K562 (cell line): Measurements from ENCODE around the gene AAMDC. TPM values are rescaled to one million over a fixed set of nuclear protein-coding genes. Genes with fewer than 3 reads are reported as not detected.

ENCODE experiments used
- ATAC-seq: fragments of 200-7000 bp; cut with Tn5 transposase; 3 replicates; pipeline ENCODE4 v1.9.1; 2020; ENCODE audit warnings: moderate library complexity
- BruUV-seq: library from RNA; stranded (reverse); fragments of 400-500 nt; replicated peaks from 2 replicates; lab custom pipeline; 2021; lab: Mats Ljungman, UMichigan
- CTCF ChIA-PET: fragments of 300-600 bp; formaldehyde crosslinking; extraction: SDS; loops from one replicate; lab custom pipeline; 2021; ENCODE audit warnings: low intra/inter-chr PET ratio; lab: Yijun Ruan, JAX
- POLR2A ChIA-PET: fragments of 300-600, 350-650 bp; sonication (Branson Sonifier 250); formaldehyde crosslinking; extraction: SDS; loops from one replicate; lab custom pipeline; 2021; ENCODE audit warnings: antibody characterized with exemption, inconsistent platforms; lab: Yijun Ruan, JAX
- DNase-seq, 4 experiments: peaks; one replicate each; pipeline versions ENCODE4 v3.0.0 to v3.0.0-alpha.2; 2011 to 2018; ENCODE audit warnings: low spot score in 3 of 4, mixed read lengths in 3 of 4; ENCODE audit errors: extremely low read depth in 1 of 4
- FAIRE-seq: peaks from 2 replicates; lab custom pipeline; 2011; peaks lifted over from hg19 to GRCh38; lab: Jason Lieb, UNC
- H2AFZ ChIP-seq: 2 replicates; pipeline ENCODE4 v1.6.0; 2011; ENCODE audit warnings: low read depth, low read length, control low read depth, inconsistent platforms
- H3K27ac ChIP-seq: fragments of 200-600 bp; 3 replicates; pipeline ENCODE4 v1.8.0; 2011; ENCODE audit warnings: low read depth, mild to moderate bottlenecking, control low read depth, inconsistent platforms, low read length, moderate library complexity, mixed read lengths; ENCODE audit errors: extremely low read depth
- H3K27me3 ChIP-seq, 2 experiments: fragments of 300-600 bp in 1 of 2; 2 replicates in 1 of 2; 3 replicates in 1 of 2; pipeline versions ENCODE4 v1.6.0 to v1.8.0; 2011; ENCODE audit warnings: inconsistent platforms in 2 of 2, low read length in 2 of 2, mild to moderate bottlenecking in 1 of 2, mixed read lengths in 1 of 2, moderate library complexity in 1 of 2; ENCODE audit not compliant: control insufficient read depth in 2 of 2, insufficient read depth in 2 of 2
- H3K36me3 ChIP-seq: fragments of 300-600 bp; 3 replicates; pipeline ENCODE4 v1.8.0; 2011; ENCODE audit warnings: mild to moderate bottlenecking, low read length, inconsistent platforms; ENCODE audit not compliant: control insufficient read depth, insufficient read depth
- H3K4me1 ChIP-seq, 2 experiments: fragments of 200-600 bp in 1 of 2; replicated peaks in 1 of 2; 2 replicates in 1 of 2; 3 replicates in 1 of 2; pipeline versions ENCODE4 v1.5.1 to v1.8.0; 2011; ENCODE audit warnings: inconsistent platforms in 2 of 2, low read length in 2 of 2, mild to moderate bottlenecking in 1 of 2, mixed read lengths in 1 of 2, moderate library complexity in 1 of 2; ENCODE audit not compliant: control insufficient read depth in 2 of 2, insufficient read depth in 2 of 2
- H3K4me2 ChIP-seq: 2 replicates; pipeline ENCODE4 v1.6.1; 2011; ENCODE audit warnings: low read length, control low read depth, inconsistent platforms, mixed read lengths; ENCODE audit not compliant: insufficient read depth
- H3K4me3 ChIP-seq: fragments of 200-600 bp; sonication (generic), shearing (Covaris generic); 2 replicates; pipeline ENCODE4 v1.5.1; 2016; ENCODE audit warnings: control low read depth, inconsistent platforms
- H3K79me2 ChIP-seq: fragments of 200-600 bp; 3 replicates; pipeline ENCODE4 v1.8.0; 2011; ENCODE audit warnings: low read length, inconsistent platforms; ENCODE audit not compliant: control insufficient read depth, insufficient read depth
- H3K9ac ChIP-seq, 2 experiments: 2 replicates each; pipeline versions ENCODE4 v1.6.0 to v1.6.1; 2011; ENCODE audit warnings: low read depth in 2 of 2, low read length in 2 of 2, control low read depth in 1 of 2, inconsistent platforms in 1 of 2, mild to moderate bottlenecking in 1 of 2, mixed read lengths in 1 of 2; ENCODE audit not compliant: insufficient read depth in 1 of 2
- H3K9me1 ChIP-seq: one replicate; pipeline ENCODE4 v1.6.0; 2011; ENCODE audit warnings: inconsistent platforms, mild to moderate bottlenecking, low read length, moderate library complexity; ENCODE audit not compliant: control insufficient read depth, insufficient read depth
- H3K9me3 ChIP-seq: replicated peaks from 2 replicates; pipeline ENCODE4 v1.5.1; 2011; ENCODE audit warnings: low read depth, low read length, inconsistent platforms; ENCODE audit not compliant: control insufficient read depth, insufficient read depth
- H4K20me1 ChIP-seq: replicated peaks from 2 replicates; pipeline ENCODE4 v1.6.1; 2011; ENCODE audit warnings: low read length, inconsistent platforms, mixed read lengths; ENCODE audit not compliant: control insufficient read depth, insufficient read depth
- ADNP ChIP-seq: fragments of 200-800 bp; sonication (Bioruptor generic); IDR thresholded peaks from 2 replicates; pipeline ENCODE4 v1.6.1; 2016; ENCODE audit warnings: missing genetic modification characterization, missing compliant biosample characterization
- CAMTA2 ChIP-seq: fragments of 250-450 bp; sonication (Bioruptor Pico); conservative IDR thresholded peaks from 2 replicates; pipeline ENCODE4 v1.5.1; 2022
- CHCHD3 ChIP-seq: fragments of 250-450 bp; sonication (Bioruptor Pico); IDR thresholded peaks from 2 replicates; pipeline ENCODE4 v2.1.2; 2022; ENCODE audit warnings: mild to moderate bottlenecking
- EWSR1 ChIP-seq: fragments of 450-650 bp; IDR thresholded peaks from 2 replicates; pipeline ENCODE4 v1.6.1; 2018; ENCODE audit warnings: borderline replicate concordance, mild to moderate bottlenecking, low read depth, moderate library complexity; ENCODE audit not compliant: partially characterized antibody
- FOXJ3 ChIP-seq: sonication (generic); formaldehyde crosslinking; IDR thresholded peaks from 2 replicates; pipeline ENCODE4 v1.4.0; 2020; ENCODE audit warnings: mild to moderate bottlenecking, missing genetic modification reagents
- MAZ ChIP-seq, 2 experiments: fragments of 450-650 bp in 1 of 2; sonication (generic) in 1 of 2; formaldehyde crosslinking; IDR thresholded peaks in 1 of 2; conservative IDR thresholded peaks in 1 of 2; 2 replicates each; pipeline versions ENCODE4 v1.4.0 to v1.5.0; 2020; ENCODE audit warnings: mild to moderate bottlenecking in 1 of 2, missing genetic modification reagents in 1 of 2
- MBD1 ChIP-seq: fragments of 250-450 bp; sonication (Bioruptor Pico); IDR thresholded peaks from 2 replicates; pipeline ENCODE4 v1.8.0; 2022; ENCODE audit warnings: inconsistent platforms
- NFE2L1 ChIP-seq: fragments of 450-650 bp; IDR thresholded peaks from 2 replicates; pipeline ENCODE4 v1.6.1; 2016; ENCODE audit warnings: missing genetic modification characterization, low read depth, mild to moderate bottlenecking, missing compliant biosample characterization, moderate library complexity, borderline replicate concordance
- NRF1 ChIP-seq, 2 experiments: fragments of 450-650 bp; IDR thresholded peaks in 1 of 2; conservative IDR thresholded peaks in 1 of 2; 2 replicates each; pipeline ENCODE4 v1.6.1; 2014; ENCODE audit warnings: mild to moderate bottlenecking in 2 of 2
- PPARD ChIP-seq: fragments of 250-450 bp; sonication (Bioruptor Pico); IDR thresholded peaks from 2 replicates; pipeline ENCODE4 v1.8.0; 2022; ENCODE audit warnings: inconsistent platforms, mild to moderate bottlenecking, moderate library complexity
- ZBTB34 ChIP-seq: fragments of 250-450 bp; sonication (Bioruptor Pico); IDR thresholded peaks from 2 replicates; pipeline ENCODE4 v1.8.0; 2021; ENCODE audit warnings: mild to moderate bottlenecking, moderate library complexity
- ZFP30 ChIP-seq: fragments of 250-450 bp; sonication (Bioruptor Pico); IDR thresholded peaks from 2 replicates; pipeline ENCODE4 v1.8.0; 2022; ENCODE audit warnings: moderate library complexity, mild to moderate bottlenecking, inconsistent platforms, borderline replicate concordance
- WGBS: fragments of 100-300 bp; shearing (Covaris generic); methylation state at CpG from one replicate; pipeline ENCODE4 v1.1.6; 2016; ENCODE audit warnings: low coverage, mixed read lengths; ENCODE audit not compliant: insufficient coverage; ENCODE audit errors: missing lambda C conversion rate; 5-methylcytosine and 5-hydroxymethylcytosine counted together
- in situ Hi-C: fragments of 300-500 bp; cut with MboI; formaldehyde crosslinking; loops from 4 replicates; pipeline ENCODE4 v1.15.0; 2018; ENCODE audit warnings: inconsistent platforms, mixed read lengths
- intact Hi-C: fragments of 100-400 bp; cut with micrococcal nuclease; formaldehyde crosslinking; loops from 2 replicates; pipeline ENCODE4 v1.14.2; 2022
- polyA plus RNA-seq, 8 experiments: library from polyadenylated mRNA; depleted of rRNA in 4 of 8; stranded (reverse) in 5 of 8; unstranded in 3 of 8; fragments of >200 nt; fragmentation: Nextera tagmentation in 2 of 8; fragmentation: Illumina TruSeq in 1 of 8; extraction: Ambion mirVana in 2 of 8; extraction: Trizol in 1 of 8; gene quantifications; 2 replicates each; pipeline versions ENCODE4 v1.2.1 to v1.2.3, GENCODE V29; 2011 to 2014; ENCODE audit warnings: inconsistent platforms in 1 of 8, missing spikeins in 1 of 8
- total RNA-seq, 7 experiments: library from RNA; depleted of rRNA in 6 of 7; stranded (reverse); fragments of >200 nt in 6 of 7; fragmentation: Illumina TruSeq in 2 of 7; extraction: Trizol in 2 of 7; gene quantifications; 2 replicates each; pipeline versions ENCODE4 v1.2.1 to v1.2.3, GENCODE V29; 2011 to 2021; ENCODE audit warnings: low replicate concordance in 1 of 7
- TF ChIP-seq, protein P1 (sequence below), 2 experiments: IDR thresholded peaks; 2 replicates each; pipeline ENCODE4 v1.6.1; 2011; ENCODE audit warnings: borderline replicate concordance in 1 of 2, control low read depth in 1 of 2, low read depth in 1 of 2, low read length in 1 of 2, mild to moderate bottlenecking in 1 of 2, mixed read lengths in 1 of 2, moderate library complexity in 1 of 2; ENCODE audit not compliant: insufficient read depth in 1 of 2, insufficient read length in 1 of 2, poor library complexity in 1 of 2, severe bottlenecking in 1 of 2; ENCODE audit errors: extremely low read depth in 1 of 2
- TF ChIP-seq, protein P2 (sequence below): sonication (generic); formaldehyde crosslinking; IDR thresholded peaks from 2 replicates; pipeline ENCODE4 v1.8.1; 2023; ENCODE audit warnings: mild to moderate bottlenecking, missing genetic modification reagents

Gene AAMDC
- total and polyA plus RNA-seq, 9 of the 15 experiments (the other 6 are each of a cell fraction or from before 2014, with no cell fraction given): 10.4 to 40.6 (median 15.6) TPM

GRCh38 chr11:77779935-77780334, 41.0 kb upstream of the AAMDC start (continued):
- TF ChIP-seq ZBTB34: no peak

GRCh38 chr11:77783025-77783424, 37.9 kb upstream of the AAMDC start:
- H3K4me2 ChIP-seq: no peak overlapping the region
- intact Hi-C loops (no loop called here), in situ Hi-C loops (no loop called here)
- CTCF ChIA-PET: no interaction called here
- POLR2A ChIA-PET: no interaction called here
- WGBS: 96% methylated on average over 1 of the region's 1 CpG
- no peak overlapping the region for H3K9ac ChIP-seq
- peaks cover 70% of the 10 kb centered on the region for H3K79me2 ChIP-seq
- H3K27ac ChIP-seq: no peak overlapping the region
- FAIRE-seq (no peak), ATAC-seq (no peak), DNase-seq (no peak)
- peaks cover 0 to 3% of the 10 kb centered on the region in 2 experiments; a peak in 1 of 5 replicates for H3K4me1 ChIP-seq
- no peak overlapping the region for H2AFZ ChIP-seq
- H3K27me3 ChIP-seq: no peaks in the 10 kb centered on the region
- H3K36me3 ChIP-seq: no peaks in the 10 kb centered on the region; the same call in 2 of the 3 replicates
- no peaks in the 10 kb centered on the region for H3K9me1 ChIP-seq
- H3K9me3 ChIP-seq: no peaks in the 10 kb centered on the region
- no peak overlapping the region for H3K4me3 ChIP-seq
- BruUV-seq: no TSS peak
- H4K20me1 ChIP-seq: no peaks in the 10 kb centered on the region
- TF ChIP-seq ADNP (tag): no peak
- TF ChIP-seq MAZ (CRISPR knock-in tag; conservative IDR thresholded peaks at IDR 0.05 in 1 of 2, IDR thresholded peaks at IDR 0.05 in 1 of 2): no peak
- no peak for TF ChIP-seq CAMTA2 (CRISPR knock-in tag)
- TF ChIP-seq, protein P1, sequence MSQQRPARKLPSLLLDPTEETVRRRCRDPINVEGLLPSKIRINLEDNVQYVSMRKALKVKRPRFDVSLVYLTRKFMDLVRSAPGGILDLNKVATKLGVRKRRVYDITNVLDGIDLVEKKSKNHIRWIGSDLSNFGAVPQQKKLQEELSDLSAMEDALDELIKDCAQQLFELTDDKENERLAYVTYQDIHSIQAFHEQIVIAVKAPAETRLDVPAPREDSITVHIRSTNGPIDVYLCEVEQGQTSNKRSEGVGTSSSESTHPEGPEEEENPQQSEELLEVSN (IDR thresholded peaks at IDR 0.05; ENCODE audit: borderline replicate concordance in 1 of 2, extremely low read depth in 1 of 2, insufficient read depth in 1 of 2, insufficient read length in 1 of 2, low read depth in 1 of 2, low read length in 1 of 2, poor library complexity in 1 of 2, severe bottlenecking in 1 of 2): no peak
- no peak for TF ChIP-seq PPARD (CRISPR knock-in tag)
- TF ChIP-seq, protein P2, sequence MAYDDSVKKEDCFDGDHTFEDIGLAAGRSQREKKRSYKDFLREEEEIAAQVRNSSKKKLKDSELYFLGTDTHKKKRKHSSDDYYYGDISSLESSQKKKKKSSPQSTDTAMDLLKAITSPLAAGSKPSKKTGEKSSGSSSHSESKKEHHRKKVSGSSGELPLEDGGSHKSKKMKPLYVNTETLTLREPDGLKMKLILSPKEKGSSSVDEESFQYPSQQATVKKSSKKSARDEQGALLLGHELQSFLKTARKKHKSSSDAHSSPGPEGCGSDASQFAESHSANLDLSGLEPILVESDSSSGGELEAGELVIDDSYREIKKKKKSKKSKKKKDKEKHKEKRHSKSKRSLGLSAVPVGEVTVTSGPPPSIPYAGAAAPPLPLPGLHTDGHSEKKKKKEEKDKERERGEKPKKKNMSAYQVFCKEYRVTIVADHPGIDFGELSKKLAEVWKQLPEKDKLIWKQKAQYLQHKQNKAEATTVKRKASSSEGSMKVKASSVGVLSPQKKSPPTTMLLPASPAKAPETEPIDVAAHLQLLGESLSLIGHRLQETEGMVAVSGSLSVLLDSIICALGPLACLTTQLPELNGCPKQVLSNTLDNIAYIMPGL (CRISPR knock-in tag): no peak
- TF ChIP-seq CHCHD3 (CRISPR knock-in tag): no peak
- no peak for TF ChIP-seq FOXJ3 (CRISPR knock-in tag)
- TF ChIP-seq EWSR1: no peak
- TF ChIP-seq MBD1 (CRISPR knock-in tag): no peak
- no peak for TF ChIP-seq NFE2L1 (tag)
- no peak for TF ChIP-seq ZFP30
- TF ChIP-seq NRF1 (conservative IDR thresholded peaks at IDR 0.05 in 1 of 2, IDR thresholded peaks at IDR 0.05 in 1 of 2): no peak
